ENCODE data around the gene ZNF185.

DNA sequence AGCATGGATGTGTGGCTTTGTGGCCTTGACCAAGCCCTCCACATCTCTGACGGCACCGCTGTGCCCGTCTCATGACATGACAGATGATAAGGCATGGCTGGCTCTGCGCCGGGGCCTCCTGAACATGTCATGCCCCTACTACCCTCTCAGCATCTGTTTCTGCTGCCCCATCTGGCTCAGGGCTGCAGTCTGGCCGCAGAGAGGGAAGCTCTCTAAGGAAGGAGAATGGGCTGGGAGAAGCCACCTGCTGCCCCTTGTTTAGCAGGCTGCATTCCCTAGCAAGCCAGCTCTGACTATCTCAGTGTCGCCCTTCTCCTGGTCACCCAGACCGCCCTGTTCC is 7.2 kb downstream of the ZNF185 start:
- TF ChIP-seq POLR2A (IDR thresholded peaks at IDR 0.05; ENCODE audit: low read depth, low read length) (no peak), CHD2 (IDR thresholded peaks at IDR 0.05; ENCODE audit: borderline replicate concordance, low read depth, low read length) (no peak), EGR1 (IDR thresholded peaks at IDR 0.05; ENCODE audit: borderline replicate concordance in 1 of 2, low read depth in 2 of 2, low read length in 2 of 2) (no peak)

Measured in GM12878 (cell line).